ENCODE data around the gene SLC10A7.

SLC10A7 gene

DNA sequence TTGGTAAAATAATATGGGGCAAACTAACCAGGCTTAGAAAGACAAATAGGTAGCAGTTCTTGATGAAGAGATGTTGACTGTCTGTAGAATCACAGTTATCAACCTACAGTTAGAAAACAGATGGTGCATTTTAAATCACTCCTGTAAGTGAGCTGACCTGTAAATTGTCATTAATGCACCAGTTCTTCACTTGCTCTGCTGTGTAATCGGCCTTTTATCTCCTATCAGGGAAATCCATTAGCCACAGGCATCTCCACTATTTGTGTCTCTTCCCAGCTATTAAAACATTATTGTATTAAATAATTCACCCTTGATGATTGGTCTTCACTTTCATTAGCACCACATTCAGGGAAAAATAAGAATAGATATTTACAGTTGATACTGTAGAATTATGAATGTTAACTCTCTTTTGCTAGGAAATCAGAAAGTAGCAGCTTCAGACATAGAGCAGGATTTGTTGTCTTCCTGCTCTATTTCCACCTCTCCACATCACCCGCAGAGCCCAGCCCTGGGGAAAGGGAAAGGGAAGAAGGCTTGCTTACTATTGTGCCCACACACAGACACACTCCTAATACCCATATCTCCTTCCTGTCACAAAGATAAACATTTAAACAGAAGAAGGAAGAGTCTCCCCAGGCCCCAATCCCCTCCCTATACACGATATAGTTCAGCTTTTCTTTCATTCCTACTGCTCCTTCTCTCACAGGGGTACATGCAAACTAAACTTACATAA, 210.3 kb downstream of the SLC10A7 start:
- peak; percentile 24 for DNase-seq (ENCODE audit: low spot score)

DNA sequence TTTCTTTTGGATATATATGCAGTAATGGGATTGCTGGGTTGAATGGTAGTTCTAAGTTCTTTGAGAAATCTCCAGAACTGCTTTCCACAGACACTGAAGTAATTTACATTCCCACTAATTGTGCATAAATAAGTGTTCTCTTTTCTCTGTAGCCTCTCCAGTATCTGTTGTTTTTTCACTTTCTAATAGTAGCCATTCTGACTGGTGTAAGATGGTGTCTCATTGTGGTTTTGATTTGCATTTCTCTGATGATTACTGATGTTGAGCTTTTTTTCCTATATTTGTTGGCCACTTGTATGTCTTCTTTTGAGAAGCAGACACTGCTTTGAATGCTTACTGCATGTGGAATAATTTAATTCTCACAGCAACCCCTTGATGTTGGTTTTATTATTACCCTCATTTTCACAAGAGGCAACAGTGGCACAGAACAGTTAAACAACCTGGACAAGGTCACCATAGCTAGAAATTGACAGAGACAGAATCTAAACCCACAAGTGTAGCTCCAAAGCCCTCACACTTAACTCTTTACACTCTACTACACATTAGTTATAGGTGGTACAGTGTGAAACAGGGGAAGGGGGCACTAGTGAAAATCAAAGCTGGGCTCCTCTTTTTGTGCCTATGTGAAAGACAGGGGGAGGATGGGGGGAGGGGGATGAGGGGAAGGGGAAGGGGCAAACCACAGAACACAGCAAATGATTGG, 211.3 kb downstream of the SLC10A7 start:
- no peak for DNase-seq (ENCODE audit: low spot score)

DNA sequence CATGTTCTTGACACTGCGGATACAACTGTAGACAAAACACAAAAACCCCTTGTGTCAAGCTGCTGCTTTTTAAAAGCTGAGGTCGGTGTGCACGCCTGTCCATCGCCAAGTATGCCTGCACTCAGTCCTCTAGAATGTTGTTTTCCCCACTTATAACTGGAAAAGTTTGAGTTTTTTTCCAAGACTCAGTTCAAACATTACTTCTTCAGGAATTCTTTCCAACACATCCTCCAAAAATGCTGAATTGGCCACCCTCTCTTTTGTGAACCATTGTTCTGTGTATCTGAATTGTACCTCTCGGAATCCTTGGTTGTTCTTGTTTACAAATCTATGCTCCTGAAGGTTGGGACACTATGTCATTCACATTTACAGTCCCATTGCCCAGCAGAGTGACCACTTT, 212.8 kb downstream of the SLC10A7 start:
- DNase-seq (ENCODE audit: low spot score), result no peak

DNA sequence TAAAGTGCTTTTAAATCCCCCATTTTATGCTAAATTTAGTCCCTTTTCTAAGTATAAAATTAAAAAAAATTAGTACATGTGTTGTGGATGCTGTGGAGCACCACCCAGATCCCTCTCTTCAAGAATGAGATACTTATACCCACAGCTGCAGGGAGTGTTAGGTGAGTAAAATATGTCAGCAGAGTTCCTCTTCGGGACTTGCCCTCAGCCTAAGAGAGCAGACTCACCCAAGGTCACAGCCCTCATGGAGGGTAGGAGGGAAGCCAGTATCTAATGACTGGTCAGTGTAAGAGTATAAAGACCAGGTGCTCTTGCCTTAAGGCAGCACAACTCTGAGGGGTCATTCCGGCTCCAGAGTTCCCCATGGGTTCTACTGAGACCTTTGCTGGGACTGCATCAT, 218.9 kb downstream of the SLC10A7 start:
- no peak for DNase-seq (ENCODE audit: low spot score)

DNA sequence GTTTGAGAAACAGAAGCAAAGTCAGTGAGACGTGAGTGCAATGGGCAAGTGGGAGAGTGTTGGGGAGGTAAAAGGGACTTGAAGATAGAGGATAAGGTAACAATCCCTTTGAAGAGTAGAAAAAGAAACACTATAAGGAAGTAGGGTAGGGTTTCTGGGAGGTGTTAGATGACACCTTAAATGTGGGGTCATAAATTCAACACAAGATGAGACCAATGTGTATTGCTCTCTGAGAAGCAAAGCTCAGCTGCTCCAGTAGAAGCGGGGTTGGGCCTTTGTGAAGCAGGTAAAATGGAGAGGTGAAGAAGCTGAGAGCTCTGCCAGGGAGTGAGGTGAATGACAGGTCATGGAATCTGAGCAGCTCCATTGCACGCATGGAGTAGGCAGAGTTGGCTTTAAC, 222.1 kb downstream of the SLC10A7 start:
- no peak for DNase-seq (ENCODE audit: low spot score)

DNA sequence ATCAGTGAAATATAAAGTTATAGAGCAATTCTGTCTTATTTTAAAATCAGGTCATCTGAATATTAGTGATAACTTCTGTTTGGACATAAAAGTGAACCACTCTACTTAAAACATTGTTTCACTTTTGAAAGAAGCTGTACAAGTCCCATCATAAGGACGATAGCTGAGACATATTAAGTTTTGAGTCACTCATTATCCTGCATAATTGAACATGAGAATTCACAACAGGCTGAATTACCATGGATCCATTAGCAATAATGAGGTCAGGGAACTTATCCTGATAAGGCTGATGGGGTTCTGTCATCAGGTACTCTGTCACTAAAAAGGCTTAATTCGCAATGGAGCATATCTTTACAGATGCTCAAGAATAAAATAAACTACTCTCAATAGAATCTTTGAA, 227.0 kb downstream of the SLC10A7 start:
- DNase-seq (ENCODE audit: low spot score), result no peak

DNA sequence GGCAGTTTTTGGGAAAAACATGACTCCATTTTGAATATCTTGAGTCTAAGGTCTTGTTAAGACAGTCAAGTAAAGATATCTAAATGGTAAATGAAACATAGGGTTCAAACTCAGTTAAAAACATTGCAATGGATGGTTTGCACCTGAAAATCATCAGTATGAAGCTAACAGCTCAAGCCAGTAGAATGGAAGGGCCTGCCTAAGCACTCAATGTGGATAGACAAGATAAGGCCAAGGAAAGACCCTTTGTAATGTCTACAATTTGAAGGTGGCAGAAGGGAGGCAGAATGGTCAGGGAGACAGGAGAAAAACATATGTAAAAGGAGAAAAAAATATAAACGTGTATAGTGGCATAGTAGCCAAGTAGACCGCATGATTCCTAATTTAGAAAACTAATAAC, 229.2 kb downstream of the SLC10A7 start:
- DNase-seq (ENCODE audit: low spot score), result no peak

DNA sequence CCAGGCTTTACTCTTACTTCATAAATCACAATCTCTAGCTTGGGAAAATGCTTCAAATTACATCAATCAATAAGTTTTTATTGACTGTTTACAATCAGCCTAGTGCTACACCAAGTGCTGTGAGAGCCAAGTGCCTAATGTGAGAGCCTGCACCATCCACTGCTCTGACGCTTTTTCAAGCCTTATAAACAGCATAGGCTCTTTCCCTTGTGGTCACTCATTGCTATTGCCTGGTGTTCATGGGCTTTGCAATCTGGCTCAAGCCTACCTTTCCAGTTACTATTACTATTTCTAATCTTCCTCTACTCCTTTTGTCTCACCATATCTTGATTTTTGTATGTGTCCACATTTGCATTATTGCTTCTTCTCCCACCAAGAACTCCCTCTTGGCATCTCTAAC, 230.4 kb downstream of the SLC10A7 start:
- no peak for DNase-seq (ENCODE audit: low spot score)

DNA sequence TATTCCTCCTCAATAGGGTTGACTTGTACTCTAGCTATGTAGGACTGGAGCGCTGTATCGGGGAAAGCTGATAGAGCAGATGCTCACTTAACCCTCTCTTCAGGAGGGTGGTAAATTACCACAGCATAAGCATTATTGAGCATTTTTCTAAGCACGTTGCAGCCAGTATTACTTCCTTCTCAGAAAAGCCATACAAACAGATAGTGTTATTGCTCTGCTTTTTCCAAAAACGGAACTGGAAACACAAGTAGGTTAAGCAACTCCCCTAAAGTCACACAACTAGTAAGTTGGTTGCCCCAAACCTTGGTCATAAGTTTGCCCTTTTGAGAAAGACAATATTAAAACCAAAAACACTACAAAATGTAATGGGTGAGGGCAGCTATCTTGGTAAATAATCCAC, 233.5 kb downstream of the SLC10A7 start:
- DNase-seq (ENCODE audit: low spot score), result no peak

DNA sequence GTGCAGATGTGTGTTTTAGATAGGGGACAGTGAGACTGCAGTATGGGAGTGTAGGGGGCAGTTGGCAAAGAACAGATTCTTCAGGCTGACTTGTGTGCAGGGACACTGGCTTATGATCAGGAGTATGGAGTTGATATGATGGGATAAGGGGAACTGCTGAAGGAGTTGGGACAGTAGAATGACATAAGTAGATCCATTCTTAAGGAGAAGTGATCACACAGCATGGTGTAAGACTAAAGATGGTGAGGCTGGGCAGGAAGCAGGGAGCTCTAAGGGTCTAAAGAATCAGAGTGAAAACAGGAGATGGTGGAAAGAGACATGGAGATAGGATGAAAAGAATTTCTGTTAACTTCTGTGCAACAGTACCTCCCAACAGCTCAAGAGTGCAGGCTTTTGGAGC, 236.7 kb downstream of the SLC10A7 start:
- DNase-seq (ENCODE audit: low spot score), result no peak

DNA sequence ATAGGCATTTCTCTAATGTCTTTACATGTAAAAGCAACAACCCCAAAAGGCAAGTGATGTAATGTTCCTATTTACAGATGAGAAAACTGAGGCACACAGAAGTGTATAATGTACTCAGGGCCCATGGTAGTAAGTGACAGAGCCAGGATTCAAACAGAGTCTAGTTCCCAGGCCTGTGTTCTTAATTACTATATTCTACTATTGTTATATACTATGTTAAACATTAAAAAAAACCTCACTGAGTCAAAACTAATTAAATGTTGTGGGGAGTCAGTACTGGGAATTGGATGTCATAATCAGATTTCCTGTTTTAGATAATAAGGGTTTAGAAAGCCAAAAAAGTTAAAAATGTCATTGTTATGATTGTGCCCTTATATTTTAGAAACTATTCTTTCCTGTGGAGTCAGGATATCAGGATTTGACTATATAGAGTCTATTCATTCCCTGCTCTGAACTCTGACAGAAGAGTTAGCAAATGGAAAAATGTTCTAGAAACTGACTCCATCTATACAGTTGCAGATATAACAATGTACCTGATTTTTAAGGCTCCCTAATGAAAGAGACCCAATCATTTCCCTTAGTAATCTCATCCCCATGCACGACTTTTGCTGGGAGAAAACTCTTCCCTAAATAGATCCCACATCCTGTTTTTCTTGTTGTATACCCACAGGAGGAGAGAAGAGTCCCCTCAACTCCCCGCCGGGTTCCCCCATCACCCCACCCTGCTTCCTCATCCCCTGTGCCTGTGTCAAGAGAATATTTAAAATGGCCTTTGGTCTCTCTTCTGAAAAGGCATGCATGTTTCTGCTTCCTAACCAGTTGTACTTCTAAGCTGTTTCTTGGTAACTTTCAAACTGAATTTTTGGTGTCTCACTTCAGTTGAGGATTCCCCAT, 237.7 kb downstream of the SLC10A7 start:
- DNase-seq (ENCODE audit: low spot score), result no peak

DNA sequence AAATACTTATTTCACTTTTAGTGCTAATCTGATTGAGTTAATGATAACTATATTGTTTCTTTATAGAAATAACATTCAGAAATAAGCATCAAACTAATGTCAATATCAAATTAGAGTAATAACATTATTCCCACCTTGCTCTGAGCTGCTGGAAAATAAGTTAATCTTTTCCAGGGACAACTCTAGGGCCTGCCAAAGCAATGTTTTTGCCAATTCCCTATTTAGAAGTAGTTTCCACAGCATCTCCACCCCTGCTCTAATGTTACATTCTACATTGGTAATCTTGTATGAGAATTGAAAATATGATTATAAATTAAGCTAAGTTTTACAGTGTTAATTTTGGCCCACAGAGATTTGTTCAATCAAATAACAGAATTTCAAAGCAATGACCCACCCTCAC, 239.1 kb downstream of the SLC10A7 start:
- DNase-seq (ENCODE audit: low spot score), result no peak

DNA sequence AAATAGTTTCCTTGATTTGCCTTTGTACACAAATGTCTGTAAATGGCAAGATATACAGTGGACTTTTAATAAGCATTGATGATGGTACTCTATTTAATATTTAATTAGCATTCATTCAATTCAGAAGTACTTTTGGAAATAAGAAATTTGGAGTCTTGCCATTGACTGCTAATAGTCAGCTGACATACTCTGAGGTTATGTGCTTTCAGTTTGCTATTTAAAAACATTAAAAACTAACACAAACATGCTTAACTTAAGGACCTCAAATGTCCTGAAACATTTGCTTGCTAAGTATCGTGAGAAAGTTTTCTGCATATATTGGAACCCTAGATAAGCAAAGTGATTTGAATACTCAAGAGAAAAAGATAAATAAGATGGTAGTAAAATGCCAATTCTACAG, 242.8 kb downstream of the SLC10A7 start:
- no peak for DNase-seq (ENCODE audit: low spot score)

DNA sequence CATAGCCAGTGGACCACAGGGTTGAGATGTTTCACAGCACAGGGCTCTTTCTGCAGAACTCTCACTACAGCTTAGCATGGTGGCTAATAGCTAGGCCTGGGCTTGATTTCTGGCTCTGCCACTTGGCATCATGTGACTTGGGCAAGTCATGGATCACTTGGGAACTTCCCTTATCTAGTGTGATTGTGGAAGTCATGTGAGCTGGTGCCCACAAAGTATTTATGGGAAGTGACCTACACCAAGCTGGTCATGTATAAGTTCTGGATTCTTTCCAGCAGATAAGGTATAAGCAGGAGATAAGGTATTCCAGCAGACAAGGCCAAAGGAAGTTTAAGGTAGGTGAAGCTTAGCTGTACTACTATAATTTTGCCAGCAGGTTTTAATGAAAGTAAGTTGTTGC, 246.4 kb downstream of the SLC10A7 start:
- no peak for DNase-seq (ENCODE audit: low spot score)

DNA sequence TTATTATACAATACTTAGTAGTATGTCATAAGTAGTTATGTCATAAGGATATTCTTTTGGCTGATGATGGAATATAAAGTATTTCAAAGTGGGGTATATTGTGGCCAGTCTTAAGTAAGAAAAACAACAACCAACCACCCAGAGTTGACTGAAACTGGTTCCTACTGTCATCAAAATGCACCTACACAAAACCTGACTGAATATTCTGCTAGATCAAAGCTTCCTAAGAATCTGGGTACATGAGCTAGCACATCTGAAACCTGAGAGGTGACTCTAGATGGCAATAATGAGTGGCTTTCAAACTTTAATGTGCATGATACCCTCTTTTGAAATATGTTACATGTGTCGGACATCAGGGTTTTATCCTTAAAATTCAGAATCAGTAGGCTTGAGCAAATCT, 247.0 kb downstream of the SLC10A7 start:
- DNase-seq (ENCODE audit: low spot score), result no peak

DNA sequence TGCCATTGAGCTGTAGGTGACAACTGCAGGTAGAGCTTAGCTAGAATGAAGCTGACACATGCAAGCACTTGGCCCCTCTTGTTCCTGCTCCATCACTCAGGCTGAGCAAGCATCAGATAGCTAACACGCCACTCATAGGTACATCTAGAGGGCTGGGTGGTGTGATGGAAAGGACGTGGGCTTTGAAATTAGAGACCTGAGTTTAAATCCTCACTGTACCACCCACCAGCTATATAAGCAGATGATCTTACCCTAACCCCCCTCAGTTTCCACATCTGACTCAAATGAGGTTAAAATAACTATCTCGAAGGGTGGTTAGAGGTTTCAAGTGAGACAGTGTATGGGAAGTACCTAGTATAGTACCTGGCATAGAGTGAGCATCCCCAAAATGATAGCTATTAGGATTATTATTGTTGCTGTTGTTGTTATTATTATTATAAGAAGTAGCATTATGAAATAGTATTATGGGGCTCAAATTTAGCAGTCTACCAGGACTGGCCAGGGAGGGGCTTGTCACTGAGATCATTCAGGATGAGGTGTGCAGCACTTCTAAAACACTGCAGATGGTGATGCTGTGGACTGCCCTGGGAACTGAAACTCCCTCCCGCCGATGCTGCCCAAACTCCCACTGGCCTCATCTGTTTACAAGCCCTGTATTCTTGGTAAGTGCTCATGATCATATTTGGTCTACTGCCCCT, 248.4 kb downstream of the SLC10A7 start:
- no peak for DNase-seq (ENCODE audit: low spot score)

DNA sequence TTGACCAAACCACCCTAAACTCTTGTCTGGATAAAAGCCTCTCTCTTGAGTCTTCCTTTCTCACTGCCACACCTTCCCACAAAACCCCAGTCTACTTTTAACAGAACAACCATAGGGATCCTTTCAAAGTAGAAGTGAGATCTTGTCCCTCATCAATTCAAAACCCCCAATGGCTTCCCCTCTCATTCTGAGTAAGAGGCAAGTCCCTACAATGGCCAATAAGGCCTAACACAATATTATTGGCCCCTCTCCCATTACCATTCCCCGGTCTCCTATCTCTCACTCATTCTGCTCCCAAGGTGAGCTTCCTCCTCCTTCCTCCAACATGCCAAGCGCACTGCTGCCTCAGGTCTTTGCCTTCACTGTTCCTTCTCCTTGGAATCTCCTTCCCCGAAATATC, 250.3 kb downstream of the SLC10A7 start:
- DNase-seq (ENCODE audit: low spot score), result no peak

DNA sequence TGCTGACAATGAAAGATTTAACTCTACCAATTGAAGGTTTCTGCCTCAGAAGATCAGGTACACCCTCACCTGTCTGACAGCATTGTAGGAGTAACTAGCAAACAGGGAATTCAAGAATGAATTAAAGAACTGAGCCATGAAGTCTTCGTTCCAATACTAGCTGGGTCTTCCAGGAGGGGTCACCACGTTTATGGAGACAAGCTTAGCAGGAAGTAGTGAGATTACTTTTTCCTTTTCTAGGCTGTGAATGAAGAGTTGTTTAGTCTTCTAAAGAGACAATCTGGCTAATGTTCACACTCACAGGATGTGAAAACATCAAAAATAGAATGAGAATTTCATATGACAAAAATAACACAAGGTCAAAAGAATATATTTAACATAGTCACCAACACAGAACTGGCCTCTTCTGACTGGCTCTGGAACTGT, 252.5 kb downstream of the SLC10A7 start:
- no peak for DNase-seq (ENCODE audit: low spot score)

DNA sequence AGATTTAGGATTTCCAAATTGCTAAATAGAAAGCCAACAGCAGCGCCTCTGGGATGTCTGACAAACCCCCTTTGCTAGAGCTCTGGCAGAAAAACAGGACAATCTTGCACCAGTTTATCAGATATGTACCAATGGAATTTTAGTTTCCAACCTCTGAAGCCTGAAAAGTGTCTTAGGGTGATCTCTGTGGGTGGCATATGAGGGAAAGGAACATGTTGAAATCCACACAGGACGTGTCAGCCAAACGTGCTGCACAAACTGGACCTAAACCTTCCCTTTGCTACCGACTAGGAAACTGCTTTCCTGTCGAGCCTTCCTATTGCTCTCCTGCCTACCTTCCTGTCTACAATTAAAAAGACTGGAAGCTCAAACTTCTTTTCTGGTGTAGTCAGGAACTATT, 253.9 kb downstream of the SLC10A7 start:
- DNase-seq (ENCODE audit: low spot score), result no peak

DNA sequence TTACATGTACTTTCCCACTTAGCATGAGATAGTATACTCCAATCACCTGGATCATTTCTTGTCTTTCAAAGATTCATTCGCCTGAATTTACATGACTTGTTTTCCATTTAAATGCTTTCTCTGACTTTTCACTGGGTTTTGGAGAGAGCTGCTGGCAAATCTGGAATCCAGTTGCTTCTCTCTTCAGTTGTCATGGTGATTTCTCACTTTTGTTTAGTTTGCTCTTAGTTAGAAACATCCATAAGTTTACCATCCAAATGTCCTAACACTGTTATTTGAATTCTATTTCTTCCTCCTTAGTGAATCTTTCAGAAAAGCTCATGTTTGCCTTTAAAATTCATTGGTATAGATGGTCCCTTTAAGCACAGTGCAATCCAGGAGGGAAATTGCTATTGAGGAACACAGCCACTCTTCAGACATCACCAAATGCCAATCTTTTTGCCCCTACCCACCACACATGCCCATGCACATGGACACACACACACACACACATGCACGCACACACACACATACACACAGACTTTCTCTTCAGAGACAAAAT, 255.7 kb downstream of the SLC10A7 start:
- no peak for DNase-seq (ENCODE audit: low spot score)

DNA sequence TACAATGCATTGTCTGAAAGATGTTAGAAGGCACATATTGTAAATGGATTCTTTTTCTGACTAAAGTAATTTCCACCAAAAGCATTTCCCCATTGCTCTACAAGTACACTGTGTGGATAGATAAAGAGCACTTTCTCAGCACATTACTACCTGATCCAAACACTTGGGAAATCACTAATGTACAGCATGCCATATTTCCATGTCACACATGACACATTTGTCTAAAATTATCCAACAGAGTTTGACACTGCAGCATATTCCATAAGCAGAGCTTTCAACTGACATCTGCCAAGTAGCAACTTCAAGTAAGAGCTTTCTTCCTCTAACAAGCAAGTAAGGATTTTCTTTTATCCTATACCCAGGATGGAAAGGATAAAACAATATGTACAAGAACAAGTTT, 257.9 kb downstream of the SLC10A7 start:
- DNase-seq (ENCODE audit: low spot score), result no peak

DNA sequence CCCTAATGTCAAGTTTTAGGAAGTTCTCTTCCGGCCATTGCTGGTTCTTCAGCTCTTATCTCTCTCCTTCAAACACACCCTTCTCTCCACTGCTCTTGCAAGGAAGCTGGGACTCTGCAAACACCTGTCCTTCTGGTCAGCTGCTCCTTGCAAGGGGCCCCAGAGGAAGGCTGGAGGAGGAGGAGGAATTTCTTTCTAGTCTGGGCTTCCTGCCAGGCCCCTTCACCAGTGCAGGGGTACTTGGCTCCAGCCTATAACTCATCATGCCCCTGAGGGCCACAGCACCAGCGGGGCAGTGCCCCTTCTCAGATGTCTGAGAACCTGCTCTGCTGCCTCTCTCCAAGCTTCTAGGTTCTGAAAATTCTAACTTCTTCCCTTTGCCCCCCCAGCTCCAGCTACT, 260.7 kb downstream of the SLC10A7 start:
- no peak for DNase-seq (ENCODE audit: low spot score)

Measured in SK-N-DZ (cell line).